Cortex of kidney (tissue), 1 donor: ENCODE data around the gene DNAH17.

Source experiments
- DNase-seq: peaks from one replicate; lab custom pipeline; 2025; lab: John Stamatoyannopoulos, UW

The DNAH17 gene

DNA sequence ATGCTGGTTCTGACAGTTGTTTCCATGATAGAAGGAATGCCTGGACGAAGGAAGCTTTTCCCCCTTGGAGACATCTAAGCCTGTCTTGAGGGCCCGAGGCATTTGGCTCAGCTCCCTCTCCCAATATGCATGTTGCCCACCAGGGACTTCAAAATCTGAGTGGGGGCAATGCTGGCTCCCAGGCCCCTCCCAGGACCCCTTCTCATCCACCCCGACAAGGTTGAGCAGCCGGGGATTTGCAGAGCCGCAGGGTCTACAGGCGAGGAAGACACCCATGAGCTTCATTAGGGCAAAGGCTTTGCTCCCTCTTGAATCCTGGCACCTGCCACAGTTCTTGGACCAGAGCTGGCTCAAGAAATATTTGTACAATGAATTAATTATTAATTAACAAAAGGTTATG, 25.1 kb upstream of the DNAH17 start:
- no peak for DNase-seq

DNA sequence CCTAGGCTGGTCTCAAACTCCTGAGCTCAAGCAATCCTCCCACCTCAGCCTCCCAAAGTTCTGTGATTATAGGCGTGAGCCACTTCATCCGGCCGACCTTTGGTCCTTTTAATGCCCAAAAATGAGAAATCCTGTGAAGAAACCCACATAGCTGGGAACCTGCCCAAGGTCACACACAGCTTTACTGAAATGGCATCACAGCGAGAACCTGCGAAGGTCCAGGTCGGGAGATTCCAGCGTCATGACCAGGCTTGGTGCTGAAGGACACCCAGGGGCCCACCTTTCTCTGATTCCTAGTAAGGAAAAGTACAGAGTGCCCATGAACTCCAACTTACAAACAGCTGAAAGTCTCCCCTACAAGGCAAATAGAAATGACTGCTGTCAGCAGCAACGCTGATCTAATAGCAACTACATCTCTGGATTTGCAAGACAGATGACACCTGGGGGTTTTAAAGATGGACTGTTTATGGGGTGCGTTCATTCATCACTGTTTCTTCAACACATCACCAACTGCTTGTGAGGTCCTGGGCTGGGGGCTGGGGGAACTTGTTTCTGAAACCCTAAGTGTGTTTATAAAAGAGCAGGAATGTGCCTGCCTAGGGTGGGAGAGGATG, 24.5 kb upstream of the DNAH17 start:
- DNase-seq: no peak

DNA sequence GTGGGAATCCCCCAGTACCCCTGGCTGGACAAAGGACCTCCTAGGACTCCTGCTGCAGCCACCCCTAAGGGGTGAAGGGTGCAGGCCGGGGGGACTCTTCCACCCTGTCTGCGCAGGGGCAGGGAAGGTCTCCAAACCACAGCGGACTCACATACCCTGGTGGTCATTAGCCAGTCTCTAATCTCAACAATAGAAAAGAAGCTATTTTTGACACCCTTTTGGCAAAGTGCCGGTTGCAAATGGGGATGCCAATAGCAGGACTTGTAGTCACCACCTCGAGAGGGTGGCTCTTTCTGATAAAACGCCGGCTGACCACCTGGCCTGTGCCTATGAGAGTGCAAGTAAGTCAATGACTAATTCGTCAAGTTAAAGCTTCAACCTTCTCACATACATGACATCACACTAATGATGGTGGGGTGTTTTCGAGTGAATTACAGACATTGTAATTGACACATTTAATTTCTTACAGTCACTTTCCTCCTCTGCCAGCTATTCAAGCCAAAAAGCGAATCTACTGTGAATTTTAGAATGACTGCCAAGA, 23.1 kb upstream of the DNAH17 start:
- DNase-seq: no peak

DNA sequence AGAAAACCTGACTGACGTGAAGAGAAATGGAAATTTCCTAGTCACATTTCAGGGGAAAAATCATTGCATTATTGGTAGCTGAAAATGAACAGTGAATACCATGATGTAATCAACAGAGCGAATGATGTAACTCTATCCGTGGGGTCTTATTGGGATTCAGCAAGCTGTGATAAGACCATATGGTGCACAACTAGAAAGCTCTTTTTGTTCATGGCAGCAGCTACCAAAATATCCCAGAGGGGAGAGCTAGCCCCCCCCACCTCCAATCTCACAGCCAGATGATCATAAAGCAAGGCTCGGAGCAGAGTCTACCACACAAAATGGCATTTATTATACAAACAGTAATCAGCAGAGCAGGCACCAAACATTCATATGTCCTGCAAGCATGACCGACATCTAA, 22.2 kb upstream of the DNAH17 start:
- DNase-seq: no peak

DNA sequence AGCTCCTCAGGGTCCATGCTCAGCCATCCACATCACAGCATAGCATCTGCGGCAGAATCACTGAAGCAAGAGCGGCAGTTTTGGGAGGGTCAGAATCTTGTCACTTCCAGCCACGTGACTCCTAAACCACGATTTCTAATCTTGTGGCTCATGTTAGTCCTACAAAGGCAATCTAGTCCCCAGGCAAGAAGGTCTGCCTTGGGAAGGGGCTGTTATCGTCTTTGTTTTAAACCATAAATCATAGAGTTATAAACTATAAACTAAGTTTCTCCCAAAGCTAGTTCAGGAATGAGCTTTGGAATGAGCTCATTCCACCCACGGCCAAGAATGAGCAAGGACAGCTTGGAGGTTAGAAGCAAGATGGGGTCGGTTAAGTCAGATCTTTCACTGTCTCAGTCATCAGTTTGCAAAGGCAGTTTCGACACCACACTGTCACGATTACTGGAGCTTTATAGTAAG, 20.8 kb upstream of the DNAH17 start:
- DNase-seq: no peak

DNA sequence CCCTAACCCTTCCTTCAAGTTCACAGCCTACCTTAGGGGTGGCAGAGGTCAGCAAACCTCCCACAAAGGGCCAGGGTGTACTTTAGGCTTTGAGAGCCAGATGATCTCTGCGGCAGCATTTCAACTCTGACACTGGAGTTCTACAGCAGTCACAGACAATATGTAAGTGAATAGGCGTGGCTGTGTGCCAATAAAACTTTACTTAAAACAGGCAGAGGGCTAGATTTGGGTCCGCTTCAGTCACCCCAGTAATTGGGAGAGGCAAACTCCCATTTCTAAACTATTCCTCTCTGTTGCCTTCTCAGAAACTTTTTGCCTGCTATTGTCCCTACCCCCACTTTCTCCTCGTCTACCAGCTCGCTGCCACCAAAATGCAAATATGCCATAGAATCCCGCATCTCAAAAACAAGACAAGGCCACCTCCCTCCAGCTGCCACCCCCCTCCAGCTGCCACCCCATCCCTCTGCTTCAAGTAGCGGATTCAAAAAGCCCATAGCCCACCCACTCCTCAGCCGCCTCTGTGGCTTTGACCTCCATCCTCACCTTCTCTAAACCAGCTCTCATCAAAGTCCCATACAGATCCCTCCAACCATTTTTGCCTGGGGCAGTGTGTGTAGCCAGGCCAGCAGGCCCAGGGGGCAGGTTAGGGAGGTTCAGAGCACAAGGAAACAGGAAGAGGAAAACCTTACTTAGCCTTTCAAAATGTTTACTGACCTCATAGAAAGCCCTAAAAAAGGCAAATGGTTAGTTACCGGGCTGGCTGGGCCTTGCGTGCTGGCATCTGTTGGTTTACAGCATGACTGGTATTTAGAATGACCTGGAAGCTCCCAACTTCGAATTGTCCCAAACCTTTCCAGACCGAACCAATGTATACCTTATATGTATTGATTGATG, 19.9 kb upstream of the DNAH17 start:
- no peak for DNase-seq

DNA sequence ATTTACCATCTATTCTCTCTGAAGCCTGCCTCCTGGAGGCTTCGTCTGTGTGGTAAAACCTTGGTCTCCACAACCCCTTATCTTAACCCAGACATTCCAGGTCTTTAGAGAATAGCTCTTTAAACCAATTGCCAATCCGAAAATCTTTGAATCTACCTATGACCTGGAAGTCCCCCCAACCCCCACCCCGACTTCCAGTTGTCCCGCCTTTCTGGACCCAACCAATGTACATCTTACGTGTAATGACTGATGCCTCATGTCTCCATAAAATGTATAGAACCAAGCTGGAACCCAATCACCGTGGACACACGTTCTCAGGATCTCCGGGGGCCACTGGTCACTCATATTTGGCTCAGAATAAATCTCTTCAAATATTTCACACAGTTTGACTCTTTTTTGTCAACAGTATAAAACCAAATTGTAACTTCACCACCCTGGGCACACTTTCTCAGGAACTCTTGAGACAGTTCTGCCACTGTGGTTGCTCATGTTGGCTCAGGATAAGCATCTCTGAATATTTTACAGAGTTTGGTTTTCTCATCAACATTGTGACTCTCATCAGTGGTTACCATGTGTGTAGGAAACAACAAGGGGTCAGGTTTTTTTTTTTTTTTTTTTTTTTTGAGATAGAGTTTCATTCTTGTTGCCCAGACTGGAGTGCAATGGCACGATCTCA, 18.1 kb upstream of the DNAH17 start:
- no peak for DNase-seq

DNA sequence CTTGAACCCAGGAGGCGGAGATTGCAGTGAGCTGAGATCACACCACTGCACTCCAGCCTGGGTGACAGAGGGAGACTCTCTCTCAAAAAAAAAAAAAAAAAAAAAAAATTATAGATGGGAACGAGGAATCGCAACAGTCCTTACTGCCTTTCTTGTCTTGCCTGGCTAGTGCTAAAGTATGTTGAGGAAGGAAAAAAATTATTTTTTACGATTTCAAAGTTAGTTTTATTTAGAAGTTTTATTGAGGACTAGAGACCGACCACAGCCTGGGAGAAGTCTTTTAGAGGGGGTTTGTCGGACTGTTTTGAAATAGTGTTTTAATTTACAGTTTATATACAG, 15.8 kb upstream of the DNAH17 start:
- DNase-seq: no peak

DNA sequence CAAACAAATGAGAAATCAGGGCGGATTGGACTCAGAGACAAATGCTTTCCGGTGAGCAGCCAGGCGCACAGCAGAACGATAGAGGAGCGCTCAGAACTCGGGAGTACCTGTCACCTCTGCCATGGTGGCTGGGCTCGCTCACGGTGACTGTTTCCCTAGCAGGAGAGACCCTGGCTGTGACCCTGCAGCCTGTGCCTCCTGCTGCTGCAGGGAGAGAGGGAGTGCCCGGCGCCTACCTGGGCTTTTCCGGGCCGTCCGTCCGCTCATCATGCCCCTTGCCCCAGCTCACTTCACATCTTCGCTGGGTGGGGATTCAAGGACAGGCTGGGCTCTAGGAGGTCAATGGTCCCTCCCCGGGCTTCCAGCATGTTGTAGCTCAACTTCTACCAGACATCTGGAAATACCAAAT, 14.1 kb upstream of the DNAH17 start:
- DNase-seq: no peak

DNA sequence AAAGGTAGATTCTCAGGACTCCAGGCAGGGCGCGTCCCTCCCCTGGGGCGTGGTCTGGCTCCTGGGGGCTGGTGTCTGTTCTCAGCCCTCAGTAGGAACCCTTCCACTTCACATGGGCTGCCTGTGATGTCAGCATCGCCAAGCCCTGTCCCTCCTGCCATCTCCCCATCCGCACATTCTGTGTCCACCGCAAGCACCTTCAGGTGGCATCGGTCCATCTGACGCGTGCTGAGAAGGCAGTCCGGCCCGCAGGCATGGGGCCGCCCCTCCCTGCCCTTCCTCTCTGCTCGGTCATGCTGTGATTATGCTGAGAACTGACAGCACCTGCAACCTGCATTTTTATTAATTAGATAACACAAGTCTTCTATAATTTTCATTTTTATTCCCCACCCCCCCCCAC, 12.7 kb upstream of the DNAH17 start:
- DNase-seq: no peak

DNA sequence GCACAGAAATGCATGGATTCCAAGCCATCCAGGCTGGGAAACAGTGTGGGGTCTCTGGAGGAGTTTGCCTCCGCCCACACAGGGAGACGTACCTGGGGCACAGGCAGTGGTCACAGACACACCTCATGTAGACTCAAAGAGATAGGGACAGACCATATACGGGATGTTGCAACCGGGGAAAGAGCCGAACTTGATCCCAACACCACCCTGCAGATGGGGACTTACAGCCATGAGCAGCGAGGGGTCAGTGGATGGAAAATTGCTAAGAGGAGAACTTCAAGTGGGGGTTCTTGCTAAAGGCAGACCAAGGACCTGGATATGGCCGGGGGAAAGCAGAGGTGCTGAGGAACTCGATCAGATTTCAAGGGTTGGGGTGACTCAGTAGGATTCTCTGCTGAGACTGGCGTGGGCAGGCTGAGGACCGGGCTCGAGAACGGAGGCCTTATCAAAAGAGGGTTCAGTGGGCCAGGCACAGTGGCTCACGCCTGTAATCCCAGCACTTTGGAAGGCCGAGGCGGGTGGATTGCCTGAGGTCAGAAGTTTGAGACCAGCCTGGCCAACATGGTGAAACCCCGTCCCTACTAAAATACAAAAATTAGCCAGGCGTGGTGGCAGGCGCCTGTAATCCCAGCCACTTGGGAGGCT, 12.0 kb upstream of the DNAH17 start:
- no peak for DNase-seq

DNA sequence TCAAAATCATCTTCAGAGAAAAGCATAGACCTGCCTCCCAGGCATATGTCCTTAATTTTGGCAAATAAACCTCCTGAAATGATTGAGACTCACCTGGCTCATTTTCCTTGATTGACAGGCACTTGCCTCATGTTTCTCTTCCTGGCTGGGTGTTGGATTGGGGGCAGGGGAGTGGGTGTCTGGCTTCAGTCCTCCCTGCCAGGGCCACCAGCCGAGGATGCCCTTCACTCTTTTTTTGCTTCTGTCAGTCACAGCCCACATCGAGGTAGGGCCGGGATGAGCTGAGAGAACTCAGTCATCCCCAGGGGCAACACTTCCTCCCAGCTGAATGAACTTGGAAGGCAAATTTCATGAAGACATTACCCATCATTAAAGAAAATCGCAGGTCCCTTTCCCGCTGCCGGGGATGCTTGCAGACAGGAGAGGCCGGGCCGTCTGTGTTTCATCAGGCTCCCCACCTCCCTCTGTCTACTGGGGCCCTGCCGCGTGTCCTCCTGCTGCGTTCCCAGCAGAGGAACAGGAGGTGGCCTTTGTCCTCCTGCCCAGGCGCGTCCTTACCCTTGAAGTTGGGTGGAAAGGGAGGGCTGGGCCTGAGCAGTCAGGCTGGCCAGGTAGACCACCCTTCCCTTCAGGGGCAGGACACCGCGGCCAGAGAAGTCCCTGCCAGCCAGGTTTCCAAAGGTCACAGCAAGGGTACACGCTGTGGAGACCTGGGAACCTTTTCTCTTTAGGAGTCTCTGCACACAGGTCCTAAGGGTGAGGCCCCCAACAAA, 11.2 kb upstream of the DNAH17 start:
- DNase-seq: no peak

DNA sequence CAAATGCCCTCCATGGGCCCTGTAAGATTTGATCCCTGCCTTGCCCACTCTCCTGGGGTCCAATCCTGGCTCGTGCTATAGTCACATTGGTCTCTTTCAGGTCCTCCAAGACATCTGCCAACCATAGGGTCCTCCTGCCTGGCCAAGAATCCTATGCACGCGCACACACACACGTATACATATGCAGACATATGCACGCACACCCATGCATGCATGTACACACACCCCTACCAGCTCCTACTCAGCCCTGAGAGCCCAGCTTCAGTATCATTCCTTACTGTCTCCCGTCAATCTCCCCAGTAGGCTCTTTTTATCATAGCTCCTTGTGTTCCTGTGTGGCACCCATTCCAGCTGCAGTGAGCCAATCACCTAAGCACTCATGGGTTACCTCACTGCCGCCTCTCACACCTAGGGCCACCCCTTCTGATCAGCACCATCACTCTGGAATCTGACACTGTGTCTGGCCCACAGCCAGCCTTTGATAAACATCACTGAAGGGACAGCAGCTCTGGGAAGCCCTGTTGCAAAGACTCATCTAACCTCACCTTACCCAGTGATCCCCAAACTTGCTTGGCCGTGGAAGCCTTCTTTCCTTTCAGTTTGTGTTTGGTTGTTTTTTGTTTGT, 7.9 kb upstream of the DNAH17 start:
- no peak for DNase-seq

DNA sequence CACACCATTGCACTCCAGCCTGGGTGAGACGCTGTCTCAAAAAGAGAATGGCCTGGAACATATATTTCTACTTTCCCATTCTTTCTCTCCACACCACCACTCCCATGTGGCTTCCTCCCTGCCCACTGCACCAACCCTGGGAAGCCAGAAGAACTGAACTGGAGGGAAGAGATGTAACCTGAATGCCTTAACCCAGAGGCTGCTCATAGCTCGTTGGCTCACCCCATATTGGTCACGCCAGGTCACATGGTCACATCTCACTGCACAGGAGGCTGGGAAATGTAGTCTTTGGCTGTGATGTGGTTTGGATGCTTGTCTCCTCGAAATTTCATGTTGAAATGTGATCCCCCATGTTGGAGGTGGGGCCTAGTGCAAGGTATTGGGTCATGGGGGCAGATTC, 5.9 kb upstream of the DNAH17 start:
- DNase-seq: no peak

DNA sequence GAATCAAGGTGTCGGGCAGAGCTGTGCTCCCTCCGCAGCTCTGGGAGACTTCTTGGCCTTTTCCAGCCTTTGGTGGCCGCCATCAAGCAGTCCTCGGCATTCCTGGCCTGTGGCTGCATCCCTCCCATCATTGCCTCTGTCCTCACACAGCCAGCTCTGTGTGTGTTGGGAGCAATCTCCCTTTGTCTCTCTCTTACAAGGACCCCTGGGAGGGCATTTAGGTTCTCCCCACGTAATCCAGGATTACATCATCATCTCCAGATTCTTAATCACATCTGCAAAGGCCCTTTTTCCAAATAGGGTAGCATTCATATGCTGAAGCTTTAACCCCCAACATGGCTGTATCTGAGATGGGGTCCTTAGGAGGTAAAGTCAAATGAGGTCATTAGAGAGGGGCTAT, 4.1 kb upstream of the DNAH17 start:
- DNase-seq: no peak

DNA sequence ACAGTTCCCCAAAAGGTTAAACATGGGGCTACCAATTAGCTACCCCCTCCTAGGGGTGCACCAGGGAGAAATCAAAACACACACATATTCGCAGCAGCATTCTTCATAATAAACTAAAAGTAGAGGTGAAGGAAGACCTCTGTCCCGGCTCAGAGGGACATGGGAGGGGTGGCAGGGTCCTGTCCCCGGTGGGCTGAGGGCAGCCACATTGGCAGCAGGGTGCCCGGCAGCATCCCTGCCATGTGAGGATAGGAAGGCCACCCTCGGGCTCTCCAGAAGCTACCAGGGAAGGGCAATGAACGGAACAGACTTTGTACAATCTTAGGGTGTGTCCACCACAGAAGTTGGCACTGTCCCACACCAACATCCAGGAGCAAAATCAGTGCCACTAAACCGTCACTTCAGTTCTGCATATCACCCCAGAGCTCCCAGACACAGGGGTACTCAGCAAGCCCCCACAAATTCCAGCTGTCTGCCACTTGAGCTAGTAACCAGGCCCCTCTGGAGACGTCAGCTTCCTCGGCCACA, 3.1 kb upstream of the DNAH17 start:
- DNase-seq: no peak

DNA sequence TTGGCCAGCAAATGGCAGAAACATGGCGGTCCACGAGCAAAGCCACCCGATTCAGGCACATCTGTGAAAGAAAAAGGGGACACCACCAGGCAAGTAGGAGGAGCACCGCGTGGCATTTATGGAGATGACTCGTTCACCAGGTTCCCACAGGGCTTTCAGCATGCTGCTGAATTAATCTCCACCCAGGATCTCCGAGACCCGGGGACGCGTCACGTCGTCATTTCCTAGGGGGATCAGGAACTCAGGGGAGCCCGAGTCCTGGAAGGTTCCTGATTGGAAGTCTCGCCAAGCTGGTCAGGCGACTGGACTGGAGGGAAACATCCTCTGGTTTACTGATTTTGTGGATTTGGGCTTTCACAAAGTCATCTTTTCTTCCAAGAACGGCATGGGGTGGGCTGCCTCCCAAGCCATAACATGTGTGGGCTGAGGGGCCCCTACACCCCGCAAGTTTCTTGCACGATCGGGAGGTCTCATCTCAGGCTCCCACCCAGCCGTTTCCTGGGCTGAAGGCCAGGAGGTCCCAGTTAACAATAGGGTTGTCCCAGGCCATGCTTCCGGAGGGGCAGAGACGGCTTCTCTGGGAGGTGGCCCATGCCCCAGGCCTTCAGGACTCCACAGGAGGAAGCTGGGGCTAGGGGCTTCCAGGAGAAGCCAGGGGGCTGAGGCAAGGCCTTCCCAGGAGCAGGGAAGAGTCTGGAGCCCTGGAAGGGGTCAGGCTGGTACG, 645 bp downstream of the DNAH17 start:
- DNase-seq: no peak

DNA sequence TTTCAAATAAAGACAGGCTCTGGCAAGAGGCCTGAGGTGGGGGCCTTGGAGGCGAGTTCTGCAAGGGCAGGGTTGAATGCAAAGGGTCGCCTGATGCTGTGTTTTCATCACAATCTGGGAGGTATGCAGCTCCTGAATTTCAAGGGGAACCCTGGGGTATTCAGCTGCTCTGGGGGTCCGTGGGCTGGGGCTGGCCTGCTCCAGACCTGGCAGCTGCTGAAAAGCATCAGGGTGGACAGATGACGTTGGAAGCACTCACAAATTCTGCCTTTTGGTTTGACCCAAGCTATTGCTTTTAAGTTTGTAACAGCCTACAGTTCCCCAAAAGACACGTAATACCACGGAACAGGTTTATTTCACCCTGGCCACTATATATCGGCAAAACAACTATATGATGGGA, 1.3 kb downstream of the DNAH17 start:
- no peak for DNase-seq

DNA sequence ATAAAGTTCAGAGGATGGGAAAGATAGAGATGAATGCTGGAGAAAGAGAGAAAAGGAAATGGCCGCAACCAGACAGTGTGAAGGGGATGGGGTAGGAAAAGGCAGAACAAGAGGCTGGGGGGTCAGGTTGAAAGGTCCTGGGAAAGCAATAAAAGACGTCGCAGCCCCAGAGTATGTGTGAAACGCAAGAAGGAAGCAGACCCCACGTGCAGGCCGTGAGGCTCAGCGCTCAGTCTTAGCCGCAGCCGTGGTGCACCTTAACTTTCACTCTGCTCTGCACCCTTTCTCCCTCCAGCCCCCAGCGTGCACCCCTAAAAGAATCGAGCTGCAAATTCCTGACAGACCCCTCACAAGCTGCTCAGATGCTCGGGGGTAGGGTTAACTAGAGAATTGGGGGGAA, 1.9 kb downstream of the DNAH17 start:
- no peak for DNase-seq

DNA sequence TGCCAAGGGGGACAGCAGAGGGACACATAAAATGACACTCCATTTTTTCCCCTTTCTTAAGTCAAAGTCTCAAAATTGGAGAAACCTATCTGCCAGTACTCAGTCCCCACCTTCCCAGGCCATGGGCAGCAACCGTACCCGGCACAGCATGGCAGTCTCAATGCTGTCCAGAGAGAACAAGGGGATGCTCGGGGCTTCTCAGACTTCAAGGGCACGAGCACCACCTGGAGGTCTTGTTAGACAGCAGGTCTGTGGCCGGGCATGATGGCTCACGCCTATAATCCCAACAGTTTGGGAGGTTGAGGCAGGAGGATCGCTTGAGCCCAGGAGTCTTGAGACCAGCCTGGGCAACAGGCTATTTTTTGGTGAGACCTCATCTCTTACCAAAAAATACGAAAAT, 3.2 kb downstream of the DNAH17 start:
- no peak for DNase-seq
